Upper lobe of right lung (tissue), 1 donor: ENCODE data around the gene DYNLT2B. TPM values are rescaled to one million over a fixed set of nuclear protein-coding genes. Genes with fewer than 3 reads are reported as not detected.
A peak's percentile ranks its signal among the peaks of the same experiment; 100 is the strongest.

Experiments
- ATAC-seq: fragments of 200-7000 bp; cut with Tn5 transposase; one replicate; pipeline ENCODE4 v1.9.1; 2020; ENCODE audit warnings: mild to moderate bottlenecking, moderate library complexity
- DNase-seq: peaks from one replicate; pipeline ENCODE4 v3.0.0-alpha.2; 2020
- H3K27ac ChIP-seq: fragments of 200-600 bp; one replicate; pipeline ENCODE4 v1.8.0; 2022
- H3K27me3 ChIP-seq: fragments of 200-600 bp; one replicate; pipeline ENCODE4 v1.8.0; 2022; ENCODE audit warnings: mild to moderate bottlenecking
- H3K36me3 ChIP-seq: fragments of 200-600 bp; one replicate; pipeline ENCODE4 v1.8.0; 2022
- H3K4me1 ChIP-seq: fragments of 200-600 bp; one replicate; pipeline ENCODE4 v1.8.0; 2022
- H3K4me3 ChIP-seq: fragments of 200-600 bp; one replicate; pipeline ENCODE4 v1.8.0; 2022; ENCODE audit warnings: mild to moderate bottlenecking
- H3K9me3 ChIP-seq: fragments of 200-600 bp; one replicate; pipeline ENCODE4 v1.8.0; 2022
- CTCF ChIP-seq: fragments of 200-600 bp; IDR thresholded peaks from one replicate; pipeline ENCODE4 v1.8.0; 2022; ENCODE audit warnings: antibody characterized with exemption
- intact Hi-C: fragments of 100-400 bp; cut with DNase I; formaldehyde crosslinking; loops from one replicate; pipeline ENCODE4 v1.11.0; 2022
- total RNA-seq: library from RNA; stranded (reverse); fragmentation: NEBNext Ultra II Directional; extraction: Animal tissue kit (Norgen Biotek cat#: 25700); gene quantifications from one replicate; pipeline ENCODE4 v1.2.1, GENCODE V29; 2021
- donor health status: DM: no; HTN: yes; CAD: no; lungs with severe emphysema.

Gene DYNLT2B
- total RNA-seq, 1 donor from 2014 or later, result 2.6 TPM

- DNase-seq, result no peak
Observed at GRCh38 chr3:196272826-196273225, 45.2 kb downstream of the DYNLT2B start.

GRCh38 chr3:196270499-196270898, 47.5 kb downstream of the DYNLT2B start:
- Histone ChIP-seq H3K9me3 (no peaks in the 10 kb centered on the region), H3K4me3 (no peak overlapping the region), H3K27me3 (no peaks in the 10 kb centered on the region), H3K36me3 (peaks cover 58% of the 10 kb centered on the region), H3K4me1 (peaks cover 5% of the 10 kb centered on the region), H3K27ac (no peak overlapping the region)
- ATAC-seq (no peak), DNase-seq (no peak)
- no peak for TF ChIP-seq CTCF
- intact Hi-C loops, result no loop called here

More at GRCh38 chr3:196272826-196273225, 45.2 kb downstream of the DYNLT2B start:
- no peak for ATAC-seq
- H3K27me3 ChIP-seq, result no peaks in the 10 kb centered on the region
- TF ChIP-seq CTCF, result no peak
- no peak overlapping the region for H3K4me3 ChIP-seq
- no peaks in the 10 kb centered on the region for H3K9me3 ChIP-seq
- no peak overlapping the region for H3K27ac ChIP-seq
- H3K36me3 ChIP-seq, result peaks cover 35% of the 10 kb centered on the region
- intact Hi-C loops, result no loop called here
- peaks cover 5% of the 10 kb centered on the region for H3K4me1 ChIP-seq

- Histone ChIP-seq H3K9me3 (no peaks in the 10 kb centered on the region), H3K27ac (no peak overlapping the region), H3K27me3 (no peaks in the 10 kb centered on the region), H3K4me1 (no peaks in the 10 kb centered on the region), H3K36me3 (peaks cover 77% of the 10 kb centered on the region), H3K4me3 (no peak overlapping the region)
- ATAC-seq (peak; percentile 58), DNase-seq (no peak)
- no peak for TF ChIP-seq CTCF
- intact Hi-C loops, result no loop called here
Observed at GRCh38 chr3:196268284-196269163, 49.5 kb downstream of the DYNLT2B start.

- Histone ChIP-seq H3K9me3 (no peaks in the 10 kb centered on the region), H3K27ac (no peak overlapping the region), H3K4me3 (no peak overlapping the region), H3K36me3 (peaks cover 66% of the 10 kb centered on the region), H3K27me3 (no peaks in the 10 kb centered on the region), H3K4me1 (no peaks in the 10 kb centered on the region)
- ATAC-seq, result no peak
- intact Hi-C loops, result no loop called here
- no peak for DNase-seq
- TF ChIP-seq CTCF, result no peak
Observed at GRCh38 chr3:196263819-196264218, 54.2 kb downstream of the DYNLT2B start.

GRCh38 chr3:196260784-196261183, 57.3 kb downstream of the DYNLT2B start:
- Histone ChIP-seq H3K9me3 (no peaks in the 10 kb centered on the region), H3K4me3 (no peak overlapping the region), H3K27ac (no peak overlapping the region), H3K4me1 (no peaks in the 10 kb centered on the region), H3K36me3 (peaks cover 59% of the 10 kb centered on the region), H3K27me3 (no peaks in the 10 kb centered on the region)
- intact Hi-C loops, result no loop called here
- no peak for DNase-seq
- no peak for TF ChIP-seq CTCF
- no peak for ATAC-seq
